Right kidney (tissue), 1 donor: ENCODE results near the gene RTN4R.
A peak's percentile ranks its signal among the peaks of the same experiment; 100 is the strongest.
"Not testable (repeated sequence)": the region's sequence is repeated elsewhere in the genome, so short reads cannot be mapped to it uniquely, and the experiment has no call there.

ENCODE experiments used
- DNase-seq: peaks from one replicate; pipeline ENCODE4 v3.0.0-alpha.2; 2016

RTN4R gene

GRCh38 chr22:20306646-20307447 lies 38.7 kb upstream of the RTN4R start:
- DNase-seq = not testable (repeated sequence)

- DNase-seq = no peak
Observed at GRCh38 chr22:20305894-20306645, 38.0 kb upstream of the RTN4R start.

GRCh38 chr22:20305230-20305893 lies 37.2 kb upstream of the RTN4R start:
- DNase-seq = not testable (repeated sequence)

- DNase-seq = no peak
Observed at GRCh38 chr22:20304646-20305045, 36.5 kb upstream of the RTN4R start.

GRCh38 chr22:20303229-20303534 lies 35.1 kb upstream of the RTN4R start:
- DNase-seq = not testable (repeated sequence)

- no peak for DNase-seq
Observed at GRCh38 chr22:20302438-20303228, 34.5 kb upstream of the RTN4R start.

GRCh38 chr22:20299746-20300136 lies 31.6 kb upstream of the RTN4R start:
- peak; percentile 63 for DNase-seq

- DNase-seq = peak; percentile 87
Observed at GRCh38 chr22:20298803-20299745, 31.0 kb upstream of the RTN4R start.

- peak; percentile 43 for DNase-seq
Observed at GRCh38 chr22:20298110-20298802, 30.1 kb upstream of the RTN4R start.

GRCh38 chr22:20297414-20298109 lies 29.4 kb upstream of the RTN4R start:
- no peak for DNase-seq

GRCh38 chr22:20296598-20296997 lies 28.5 kb upstream of the RTN4R start:
- no peak for DNase-seq

- no peak for DNase-seq
Observed at GRCh38 chr22:20295262-20296064, 27.3 kb upstream of the RTN4R start.

GRCh38 chr22:20292673-20293232 lies 24.6 kb upstream of the RTN4R start:
- peak; percentile 17 for DNase-seq

- no peak for DNase-seq
Observed at GRCh38 chr22:20292108-20292507, 24.0 kb upstream of the RTN4R start.

- DNase-seq = no peak
Observed at GRCh38 chr22:20291604-20292063, 23.5 kb upstream of the RTN4R start.

- DNase-seq = no peak
Observed at GRCh38 chr22:20291249-20291586, 23.1 kb upstream of the RTN4R start.

GRCh38 chr22:20290578-20291248 lies 22.6 kb upstream of the RTN4R start:
- no peak for DNase-seq

- no peak for DNase-seq
Observed at GRCh38 chr22:20290045-20290392, 21.9 kb upstream of the RTN4R start.
